HG02840 (cell line): Measurements from ENCODE around the gene DENND1C.
"Not testable (repeated sequence)": the region's sequence is repeated elsewhere in the genome, so short reads cannot be mapped to it uniquely, and the experiment has no call there.

ENCODE experiments used
- ATAC-seq: cut with Tn5 transposase; IDR thresholded peaks from one replicate; pipeline ENCODE4 v1.9.1; 2021; ENCODE audit warnings: mild to moderate bottlenecking, moderate library complexity, moderate number of reproducible peaks; ENCODE audit not compliant: unreplicated experiment, low FRiP score

DENND1C gene

DNA sequence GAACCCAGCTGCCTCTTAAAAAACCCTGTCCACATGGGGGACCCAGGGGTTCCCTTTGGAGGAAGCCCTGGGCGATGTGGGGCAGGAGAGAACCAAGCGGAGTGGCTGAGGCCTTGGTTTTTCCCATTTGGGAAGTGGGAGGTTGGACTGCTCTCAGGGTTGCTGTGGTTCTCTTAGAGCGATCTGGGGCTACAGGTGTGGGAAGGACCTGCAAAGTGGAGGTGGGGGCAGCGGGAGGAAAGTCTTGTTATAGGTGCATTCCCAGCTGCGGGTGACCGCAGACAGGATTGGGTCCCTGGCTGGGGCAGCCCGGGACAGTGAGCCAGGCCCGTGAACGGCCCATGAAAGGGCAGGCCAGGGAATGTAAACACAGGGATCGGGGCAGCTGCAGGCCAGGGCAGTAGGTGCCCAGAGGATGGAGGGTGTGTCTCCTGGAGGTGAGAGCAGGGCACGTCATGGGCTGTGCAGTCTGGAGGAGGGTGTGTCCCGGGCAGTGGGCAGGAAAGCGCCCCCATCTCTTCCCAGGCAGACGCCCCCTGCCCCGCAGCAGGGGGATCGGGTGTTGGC, 22.8 kb downstream of the DENND1C start:
- no peak for ATAC-seq

DNA sequence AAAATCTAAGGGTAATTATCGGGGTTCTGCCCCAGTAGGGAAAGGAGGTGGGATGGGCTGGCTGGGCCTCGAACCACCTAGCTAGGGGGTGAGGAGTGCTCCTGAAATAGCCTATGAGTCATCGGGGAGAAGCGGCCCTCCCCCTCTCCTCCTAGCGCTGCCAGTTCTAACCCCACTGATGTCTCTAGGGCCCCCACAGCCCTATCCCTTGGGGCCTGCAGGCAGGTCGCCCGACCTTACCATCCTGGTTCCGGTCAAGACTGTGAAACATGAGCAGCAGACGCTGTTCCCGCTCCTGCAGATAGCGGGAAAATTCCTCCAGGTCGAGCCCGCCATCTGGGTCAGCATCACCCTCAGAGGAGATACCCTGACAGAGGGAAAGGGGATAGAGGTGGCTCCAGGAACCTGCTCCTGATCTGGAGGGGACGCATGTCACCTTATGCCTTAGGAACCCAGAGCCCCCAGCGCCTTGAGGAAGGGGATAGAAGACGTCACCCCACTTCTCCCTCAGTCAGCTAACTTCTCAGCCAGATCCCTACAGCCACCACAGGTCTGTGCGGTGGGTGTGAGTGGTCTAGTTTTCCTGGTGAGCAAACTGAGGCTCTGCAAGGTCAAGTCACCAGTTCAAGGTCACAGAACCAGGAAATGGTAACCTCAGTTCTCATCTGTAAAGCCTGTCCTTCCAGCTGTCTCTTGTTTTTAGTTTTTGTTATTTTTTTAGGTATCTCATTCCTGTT, 23.5 kb downstream of the DENND1C start:
- ATAC-seq, result no peak

- ATAC-seq, result no peak
Observed at GRCh38 chr19:6455924-6456323, 25.7 kb downstream of the DENND1C start.

DNA sequence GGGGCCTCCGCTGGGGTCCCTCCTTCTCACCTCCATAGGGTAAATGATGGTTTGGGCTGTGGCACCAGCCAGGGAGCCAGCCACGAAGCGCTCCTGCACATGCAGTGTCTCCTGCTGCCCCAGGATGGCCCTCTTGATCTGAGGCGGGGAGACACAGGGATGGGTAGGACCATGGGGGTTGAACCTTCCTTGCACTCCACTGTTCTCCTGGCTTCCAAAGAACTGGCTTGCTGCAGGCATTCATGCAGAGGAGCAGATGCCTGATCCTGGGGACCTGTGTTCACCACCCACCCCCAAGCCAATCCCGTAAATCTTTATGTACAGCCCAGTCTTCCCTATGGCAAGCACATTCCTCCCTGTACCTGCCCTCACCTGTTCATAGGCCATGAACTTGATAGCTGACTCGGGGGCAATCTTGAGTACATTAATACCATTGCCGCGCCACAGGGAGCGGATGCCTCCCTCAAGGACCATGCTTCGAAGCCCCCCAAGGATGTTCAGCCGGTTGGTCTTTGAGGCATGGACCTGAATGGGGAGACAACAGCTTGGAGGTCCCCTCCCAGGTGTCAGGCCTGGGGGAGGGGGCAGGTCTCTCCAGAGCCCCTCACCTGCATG, 27.5 kb downstream of the DENND1C start:
- no peak for ATAC-seq

GRCh38 chr19:6452899-6453298, 28.7 kb downstream of the DENND1C start:
- no peak for ATAC-seq

DNA sequence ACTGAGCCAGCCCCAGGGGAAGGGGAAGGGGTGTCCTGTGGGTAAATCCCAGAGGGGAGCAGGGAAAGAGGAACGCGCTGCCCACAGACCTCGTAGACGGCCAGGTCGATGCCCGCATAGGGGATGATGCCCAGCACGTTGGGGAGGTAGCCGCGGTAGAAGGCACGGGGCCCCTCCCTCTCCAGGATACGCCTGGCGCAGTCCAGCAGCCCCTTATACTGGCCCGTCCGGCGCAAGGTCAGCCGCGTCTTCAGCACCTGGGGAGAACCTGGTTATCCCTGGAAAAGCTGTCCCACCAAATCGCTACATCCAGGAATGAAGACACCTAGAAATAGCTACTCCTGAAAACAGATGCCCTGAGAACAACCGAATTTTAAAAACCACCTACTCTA, 29.4 kb downstream of the DENND1C start:
- no peak for ATAC-seq

GRCh38 chr19:6451583-6452222, 29.9 kb downstream of the DENND1C start:
- ATAC-seq, result no peak

DNA sequence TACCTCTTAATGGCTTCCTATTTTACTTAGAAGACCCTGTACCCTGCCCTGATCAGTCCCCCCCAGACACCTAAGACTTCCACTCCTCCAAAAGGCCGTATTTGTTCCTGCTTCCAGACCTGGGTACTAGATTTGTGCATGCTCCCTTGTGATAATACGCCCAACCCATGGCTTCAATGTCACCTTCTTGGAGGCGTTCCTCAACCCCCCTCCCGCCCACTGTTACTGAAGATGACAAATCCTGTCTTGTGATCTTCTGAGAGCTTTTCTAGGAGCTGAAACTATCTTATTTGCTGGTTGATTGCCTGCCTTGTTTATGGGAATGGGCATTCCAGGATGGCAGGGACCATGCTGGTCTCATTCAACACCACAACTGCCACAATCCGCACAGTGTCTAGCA, 31.4 kb downstream of the DENND1C start:
- no peak for ATAC-seq

DNA sequence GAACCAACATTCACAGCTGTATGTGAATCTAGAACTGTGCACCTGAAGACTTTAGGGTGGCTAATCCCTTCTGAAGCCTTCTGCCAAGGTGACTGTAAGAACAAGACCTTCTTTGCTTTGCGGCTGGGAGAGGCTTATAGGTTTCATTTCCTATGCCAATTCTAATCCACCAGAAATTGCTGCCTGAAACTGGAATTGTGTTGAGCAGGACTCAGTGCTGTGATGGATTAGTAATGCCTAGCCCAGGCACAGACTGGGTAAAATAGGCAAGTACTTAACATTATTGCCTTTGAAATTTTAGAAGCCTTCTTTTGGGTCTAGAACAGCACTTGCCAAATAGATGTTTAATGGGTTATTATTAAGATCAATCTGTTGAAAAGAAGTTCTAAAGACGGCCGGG, 33.5 kb downstream of the DENND1C start:
- ATAC-seq, result no peak

- no peak for ATAC-seq
Observed at GRCh38 chr19:6446452-6446851, 35.1 kb downstream of the DENND1C start.

GRCh38 chr19:6443986-6444385, 37.6 kb downstream of the DENND1C start:
- ATAC-seq, result no peak

DNA sequence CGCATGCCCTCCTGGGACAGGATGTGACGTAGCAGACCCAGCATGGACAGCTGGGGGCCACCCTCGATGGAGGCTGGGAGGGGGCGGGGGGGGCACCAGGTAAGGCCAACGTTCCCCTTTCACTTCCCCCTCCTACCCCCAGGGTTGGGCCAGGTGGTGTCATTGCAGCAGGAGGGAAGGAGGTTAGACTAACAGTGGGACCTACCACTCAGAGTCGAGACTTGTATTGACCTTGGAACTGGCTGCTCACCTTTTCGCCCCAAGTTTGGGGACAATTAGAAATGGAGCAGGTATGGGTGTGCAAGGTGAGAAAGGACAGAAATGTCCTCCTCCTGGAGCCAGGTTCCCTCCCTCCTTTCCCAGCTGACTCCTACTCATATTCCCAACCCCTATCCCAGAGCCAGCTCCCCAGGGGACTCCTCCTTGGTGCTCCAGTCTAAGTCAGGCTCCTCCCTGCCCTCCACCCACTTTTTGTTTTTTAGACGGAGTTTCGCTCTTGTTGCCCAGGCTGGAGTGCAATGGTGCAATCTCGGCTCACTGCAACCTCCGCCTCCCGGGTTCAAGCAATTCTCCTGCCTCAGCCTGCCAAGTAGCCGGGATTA, 39.4 kb downstream of the DENND1C start:
- no peak for ATAC-seq

DNA sequence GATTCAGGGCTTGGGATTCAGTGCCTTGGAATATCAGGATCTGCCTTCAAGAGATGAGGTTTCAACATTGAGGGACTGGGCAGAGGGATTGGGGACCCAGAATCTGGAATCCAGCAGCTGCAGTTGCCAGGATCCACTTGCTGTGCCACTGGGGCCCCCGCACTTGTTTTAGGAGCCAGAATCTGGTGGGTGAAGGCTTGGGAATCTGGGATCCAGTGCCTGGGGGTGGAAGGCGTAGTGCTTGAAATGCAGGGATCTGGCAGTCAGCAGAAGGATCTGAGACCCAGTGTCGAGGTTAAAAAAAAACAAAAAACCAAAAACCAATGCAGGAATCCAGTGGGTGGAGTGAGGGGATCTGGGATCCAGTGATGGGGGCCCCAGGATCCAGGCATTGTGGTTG, 40.7 kb downstream of the DENND1C start:
- no peak for ATAC-seq

- no peak for ATAC-seq
Observed at GRCh38 chr19:6439743-6440142, 41.8 kb downstream of the DENND1C start.

DNA sequence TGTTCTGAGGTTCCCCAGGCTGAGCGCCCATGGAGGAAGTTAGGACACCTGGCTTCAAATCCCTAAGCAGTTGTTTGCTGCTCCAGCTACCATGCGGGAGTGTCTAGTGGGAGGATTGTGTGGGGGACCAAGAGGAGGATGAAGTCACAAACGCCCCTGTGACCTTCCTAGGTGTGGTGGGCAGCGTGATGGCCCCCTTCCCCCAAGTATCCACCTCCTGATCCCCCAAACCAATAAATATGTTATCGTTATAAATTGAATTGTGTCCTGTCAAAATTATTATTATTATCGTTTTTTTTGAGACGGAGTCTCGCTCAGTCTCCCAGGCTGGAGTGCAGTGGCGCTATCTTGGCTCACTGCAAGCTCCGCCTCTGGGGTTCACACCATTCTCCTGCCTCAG, 47.9 kb downstream of the DENND1C start, which contains the start of gene SLC25A41:
Gene SLC25A41, minus strand, starts transcription at position 101 of the 400 bp plus-strand sequence. Its CDS starts 70 bp downstream, at position 31.
- no peak for ATAC-seq

- ATAC-seq, result no peak
Observed at GRCh38 chr19:6433165-6433564, 48.4 kb downstream of the DENND1C start.

GRCh38 chr19:6431891-6432290, 49.7 kb downstream of the DENND1C start:
- no peak for ATAC-seq

DNA sequence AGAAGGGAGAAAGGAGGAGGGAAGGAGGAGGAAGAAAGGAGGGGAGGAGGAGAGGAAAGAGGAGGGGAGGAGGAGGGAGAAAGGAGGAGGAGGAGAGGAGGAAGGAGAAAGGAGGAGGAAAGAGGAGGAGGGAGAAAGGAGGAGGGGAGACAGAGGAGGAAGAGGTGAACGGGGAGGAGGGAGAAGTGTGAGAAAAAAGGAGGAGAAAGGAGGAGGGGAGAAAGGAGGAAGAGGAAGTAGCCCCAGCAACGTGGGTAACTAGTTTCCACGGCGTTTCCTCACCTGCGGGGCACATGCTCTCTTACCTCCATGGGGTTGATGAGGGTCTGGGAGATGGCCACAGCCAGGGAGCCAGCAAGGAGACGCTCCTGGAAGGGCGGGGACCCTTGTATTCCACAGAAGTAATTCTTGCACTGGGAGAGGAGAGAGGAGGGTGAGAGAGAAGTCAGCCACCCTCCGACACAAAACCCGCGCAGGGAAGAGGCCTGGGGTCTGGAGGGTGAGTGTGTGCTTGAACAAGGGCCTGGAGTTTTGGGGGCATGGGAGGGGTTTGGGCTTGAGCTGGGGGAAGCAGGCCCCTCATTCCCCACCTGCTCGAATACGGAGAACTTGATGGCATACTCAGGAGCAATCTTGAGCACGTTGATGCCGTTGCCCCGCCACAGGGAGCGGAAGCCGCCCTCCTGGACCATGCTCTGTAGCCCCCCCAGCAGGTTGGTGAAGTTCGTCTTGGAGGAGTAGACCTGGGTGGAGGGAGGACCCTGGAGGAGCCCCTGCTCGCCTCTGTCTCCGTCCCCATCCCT, 52.0 kb downstream of the DENND1C start:
- ATAC-seq, result no peak

DNA sequence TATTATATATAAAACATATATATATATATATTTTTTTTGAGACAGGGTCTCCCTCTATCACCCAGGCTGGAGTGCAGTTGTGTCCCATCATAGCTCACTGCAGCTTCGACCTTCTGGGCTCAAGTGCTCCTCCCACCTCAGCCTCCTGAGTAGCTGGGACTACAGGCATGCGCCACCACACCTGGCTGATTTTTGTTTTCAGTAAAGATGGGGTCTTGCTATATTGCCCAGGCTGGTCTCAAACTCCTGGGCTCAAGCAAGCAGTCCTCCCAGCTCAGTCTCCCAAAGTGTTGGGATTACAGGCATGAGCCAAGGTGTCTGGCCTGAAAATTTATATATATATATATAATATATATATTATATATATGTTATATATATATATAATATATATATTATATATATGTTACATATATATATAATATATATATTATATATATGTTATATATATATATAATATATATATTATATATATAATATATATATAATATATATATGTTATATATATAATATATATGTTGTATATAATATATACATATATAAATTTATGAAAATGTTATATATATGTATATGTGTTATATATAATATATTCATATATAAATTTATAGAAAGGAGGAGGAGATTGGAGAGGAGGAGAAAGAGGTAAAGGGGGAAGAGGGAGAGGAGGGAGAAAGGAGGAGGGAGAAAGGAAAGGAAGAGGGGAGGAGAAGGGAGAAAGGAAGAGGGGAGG, 52.7 kb downstream of the DENND1C start:
- ATAC-seq, result not testable (repeated sequence)

GRCh38 chr19:6427131-6427530, 54.5 kb downstream of the DENND1C start:
- ATAC-seq, result no peak
